HG02884 (cell line): ENCODE results near the gene NAA10.

ENCODE experiments used
- ATAC-seq: cut with Tn5 transposase; IDR thresholded peaks from one replicate; pipeline ENCODE4 v1.9.1; 2021; ENCODE audit warnings: mild to moderate bottlenecking, moderate library complexity; ENCODE audit not compliant: unreplicated experiment

The NAA10 gene

GRCh38 chrX:153930011-153930910 lies 4.6 kb downstream of the NAA10 start:
- ATAC-seq, result no peak

- ATAC-seq, result no peak
Observed at GRCh38 chrX:153929576-153929975, 5.3 kb downstream of the NAA10 start.

- no peak for ATAC-seq
Observed at GRCh38 chrX:153928846-153929245, 6.0 kb downstream of the NAA10 start.

- ATAC-seq, result peak; percentile 59
Observed at GRCh38 chrX:153927922-153928760, 6.7 kb downstream of the NAA10 start.

- no peak for ATAC-seq
Observed at GRCh38 chrX:153927672-153927921, 7.2 kb downstream of the NAA10 start.

- peak; percentile 46 for ATAC-seq
Observed at GRCh38 chrX:153926858-153927671, 7.8 kb downstream of the NAA10 start.

GRCh38 chrX:153926552-153926857 lies 8.3 kb downstream of the NAA10 start:
- no peak for ATAC-seq

GRCh38 chrX:153925739-153926551 lies 8.9 kb downstream of the NAA10 start, which contains the start of gene ARHGAP4:
Gene ARHGAP4 (minus strand): TSS chrX:153926264. CDS start chrX:153926202, 62 bp downstream.
- no peak for ATAC-seq

- no peak for ATAC-seq
Observed at GRCh38 chrX:153925387-153925738, 9.5 kb downstream of the NAA10 start.

- ATAC-seq, result no peak
Observed at GRCh38 chrX:153924149-153924861, 10.5 kb downstream of the NAA10 start.

GRCh38 chrX:153922932-153923857 lies 11.6 kb downstream of the NAA10 start:
- ATAC-seq, result no peak

- no peak for ATAC-seq
Observed at GRCh38 chrX:153921511-153922446, 13.1 kb downstream of the NAA10 start.

- no peak for ATAC-seq
Observed at GRCh38 chrX:153921070-153921469, 13.8 kb downstream of the NAA10 start.

GRCh38 chrX:153920546-153920945 lies 14.3 kb downstream of the NAA10 start:
- ATAC-seq, result no peak

- ATAC-seq, result no peak
Observed at GRCh38 chrX:153919281-153919680, 15.6 kb downstream of the NAA10 start.

GRCh38 chrX:153917869-153918268 lies 17.0 kb downstream of the NAA10 start:
- no peak for ATAC-seq

GRCh38 chrX:153913701-153914100 lies 21.1 kb downstream of the NAA10 start:
- ATAC-seq, result no peak

- ATAC-seq, result no peak
Observed at GRCh38 chrX:153913211-153913610, 21.6 kb downstream of the NAA10 start.
